GM12878 (cell line): ENCODE measurements around the gene TRAPPC2. TPM values are rescaled to one million over a fixed set of nuclear protein-coding genes. Genes with fewer than 3 reads are reported as not detected.

Experiments
- BCL11A ChIP-seq: IDR thresholded peaks from 2 replicates; pipeline ENCODE4 v1.6.1; 2011; ENCODE audit warnings: low read depth, low read length
- CEBPB ChIP-seq, 2 experiments: fragments of 150-350 bp in 1 of 2; IDR thresholded peaks; 2 replicates each; pipeline ENCODE4 v1.6.1; 2012 to 2014; ENCODE audit warnings: low read depth in 2 of 2, low read length in 2 of 2, borderline replicate concordance in 1 of 2, inconsistent platforms in 1 of 2
- CREB1 ChIP-seq: IDR thresholded peaks from 2 replicates; pipeline ENCODE4 v1.6.1; 2012; ENCODE audit warnings: low read depth, mild to moderate bottlenecking, inconsistent platforms
- EP300 ChIP-seq, 2 experiments: fragments of 150-350 bp in 1 of 2; IDR thresholded peaks; 2 replicates each; pipeline ENCODE4 v1.6.1; 2011 to 2012; ENCODE audit warnings: low read depth in 2 of 2, low read length in 2 of 2, borderline replicate concordance in 1 of 2, improper control_type of control experiment in 1 of 2, inconsistent platforms in 1 of 2; ENCODE audit not compliant: control insufficient read depth in 1 of 2
- FOS ChIP-seq: IDR thresholded peaks from 3 replicates; pipeline ENCODE4 v1.6.1; 2011; ENCODE audit warnings: borderline replicate concordance; ENCODE audit not compliant: insufficient read length; ENCODE audit errors: extremely low read depth
- FOXK2 ChIP-seq: fragments of 450-650 bp; IDR thresholded peaks from 2 replicates; pipeline ENCODE4 v1.6.1; 2017; ENCODE audit warnings: mild to moderate bottlenecking, moderate library complexity
- HDGF ChIP-seq: fragments of 450-650 bp; IDR thresholded peaks from 2 replicates; pipeline ENCODE4 v1.6.1; 2016; ENCODE audit warnings: antibody characterized with exemption
- IKZF2 ChIP-seq, 2 experiments: fragments of 450-650 bp; IDR thresholded peaks; 2 replicates each; pipeline ENCODE4 v1.6.1; 2017; ENCODE audit warnings: mild to moderate bottlenecking in 2 of 2, moderate library complexity in 2 of 2
- JUND ChIP-seq: IDR thresholded peaks from 2 replicates; pipeline ENCODE4 v1.6.1; 2012; ENCODE audit warnings: low read depth, mild to moderate bottlenecking, low read length, improper control_type of control experiment, moderate library complexity
- MTA2 ChIP-seq: fragments of 450-650 bp; IDR thresholded peaks from 2 replicates; pipeline ENCODE4 v1.6.1; 2016; ENCODE audit warnings: low read depth, mild to moderate bottlenecking, moderate library complexity
- MTA3 ChIP-seq: IDR thresholded peaks from 2 replicates; pipeline ENCODE4 v1.6.1; 2012; ENCODE audit warnings: low read length, inconsistent platforms, borderline replicate concordance
- NFXL1 ChIP-seq: fragments of 450-650 bp; IDR thresholded peaks from 2 replicates; pipeline ENCODE4 v1.6.1; 2017; ENCODE audit warnings: antibody characterized with exemption, mild to moderate bottlenecking, borderline replicate concordance
- POLR2A ChIP-seq: IDR thresholded peaks from 2 replicates; pipeline ENCODE4 v1.6.1; 2011; ENCODE audit warnings: low read depth, mild to moderate bottlenecking, low read length
- RBBP5 ChIP-seq: fragments of 200-600 bp; sonication (generic); conservative IDR thresholded peaks from 2 replicates; pipeline ENCODE4 v1.6.1; 2016
- SIN3A ChIP-seq: IDR thresholded peaks from 2 replicates; pipeline ENCODE4 v1.6.1; 2012; ENCODE audit warnings: low read depth, low read length, improper control_type of control experiment
- SMAD5 ChIP-seq: IDR thresholded peaks from 2 replicates; pipeline ENCODE4 v1.6.1; 2016; ENCODE audit warnings: antibody characterized with exemption, low read depth
- SMC3 ChIP-seq: IDR thresholded peaks from 2 replicates; pipeline ENCODE4 v1.6.1; 2011; ENCODE audit warnings: low read length, improper control_type of control experiment, borderline replicate concordance
- SUPT20H ChIP-seq: IDR thresholded peaks from 2 replicates; pipeline ENCODE4 v1.6.1; 2011; ENCODE audit warnings: low read depth, mild to moderate bottlenecking, low read length, moderate library complexity, borderline replicate concordance; ENCODE audit not compliant: control insufficient read depth
- TAF1 ChIP-seq: IDR thresholded peaks from 2 replicates; pipeline ENCODE4 v1.6.1; 2011; ENCODE audit warnings: mild to moderate bottlenecking, low read depth, low read length, borderline replicate concordance
- TBL1XR1 ChIP-seq: IDR thresholded peaks from 2 replicates; pipeline ENCODE4 v1.6.1; 2012; ENCODE audit warnings: low read depth, low read length, improper control_type of control experiment
- TCF3 ChIP-seq: IDR thresholded peaks from 2 replicates; pipeline ENCODE4 v1.6.1; 2012; ENCODE audit warnings: low read depth, mild to moderate bottlenecking, low read length, borderline replicate concordance; ENCODE audit not compliant: insufficient read depth
- ZNF207 ChIP-seq: fragments of 450-650 bp; IDR thresholded peaks from 2 replicates; pipeline ENCODE4 v1.6.1; 2014; ENCODE audit warnings: antibody characterized with exemption, mild to moderate bottlenecking, borderline replicate concordance
- ZNF24 ChIP-seq: fragments of 450-650 bp; IDR thresholded peaks from 2 replicates; pipeline ENCODE4 v1.6.1; 2017; ENCODE audit warnings: antibody characterized with exemption, mild to moderate bottlenecking
- ZNF384 ChIP-seq: IDR thresholded peaks from 2 replicates; pipeline ENCODE4 v1.6.1; 2012; ENCODE audit warnings: low read depth, mild to moderate bottlenecking, low read length, improper control_type of control experiment, borderline replicate concordance
- polyA plus RNA-seq, 11 experiments: library from polyadenylated mRNA; depleted of rRNA in 4 of 11; unstranded in 6 of 11; stranded (reverse) in 5 of 11; fragments of >200 nt; fragmentation: Nextera tagmentation in 4 of 11; fragmentation: Illumina TruSeq in 1 of 11; extraction: Ambion mirVana in 4 of 11; extraction: Trizol in 1 of 11; gene quantifications; 1 replicate in 1 of 11; 2 replicates in 10 of 11; pipeline versions ENCODE4 v1.2.1 to v1.2.3, GENCODE V29; 2011 to 2016; ENCODE audit warnings: inconsistent platforms in 2 of 11, missing spikeins in 2 of 11, low read depth in 1 of 11
- total RNA-seq, 4 experiments: library from RNA; depleted of rRNA in 3 of 4; stranded (reverse); fragments of >200 nt in 3 of 4; fragmentation: Illumina TruSeq in 1 of 4; extraction: Trizol in 1 of 4; gene quantifications; 2 replicates each; pipeline versions ENCODE4 v1.2.1 to v1.2.3, GENCODE V29; 2013 to 2021
- TF ChIP-seq, protein P1 (sequence below): IDR thresholded peaks from 2 replicates; pipeline ENCODE4 v1.6.1; 2012; ENCODE audit warnings: mild to moderate bottlenecking, low read depth, low read length
- TF ChIP-seq, protein P2 (sequence below): IDR thresholded peaks from 2 replicates; pipeline ENCODE4 v1.6.1; 2012; ENCODE audit warnings: low read depth, low read length, improper control_type of control experiment
- TF ChIP-seq, protein P3 (sequence below): IDR thresholded peaks from 2 replicates; pipeline ENCODE4 v1.6.1; 2012; ENCODE audit warnings: low read depth, low read length, improper control_type of control experiment

Gene TRAPPC2
- total and polyA plus RNA-seq, 10 of the 15 experiments (the other 5 are each of a cell fraction or from before 2014, with no cell fraction given) = 12.4 to 28.4 (median 21.3) TPM

DNA sequence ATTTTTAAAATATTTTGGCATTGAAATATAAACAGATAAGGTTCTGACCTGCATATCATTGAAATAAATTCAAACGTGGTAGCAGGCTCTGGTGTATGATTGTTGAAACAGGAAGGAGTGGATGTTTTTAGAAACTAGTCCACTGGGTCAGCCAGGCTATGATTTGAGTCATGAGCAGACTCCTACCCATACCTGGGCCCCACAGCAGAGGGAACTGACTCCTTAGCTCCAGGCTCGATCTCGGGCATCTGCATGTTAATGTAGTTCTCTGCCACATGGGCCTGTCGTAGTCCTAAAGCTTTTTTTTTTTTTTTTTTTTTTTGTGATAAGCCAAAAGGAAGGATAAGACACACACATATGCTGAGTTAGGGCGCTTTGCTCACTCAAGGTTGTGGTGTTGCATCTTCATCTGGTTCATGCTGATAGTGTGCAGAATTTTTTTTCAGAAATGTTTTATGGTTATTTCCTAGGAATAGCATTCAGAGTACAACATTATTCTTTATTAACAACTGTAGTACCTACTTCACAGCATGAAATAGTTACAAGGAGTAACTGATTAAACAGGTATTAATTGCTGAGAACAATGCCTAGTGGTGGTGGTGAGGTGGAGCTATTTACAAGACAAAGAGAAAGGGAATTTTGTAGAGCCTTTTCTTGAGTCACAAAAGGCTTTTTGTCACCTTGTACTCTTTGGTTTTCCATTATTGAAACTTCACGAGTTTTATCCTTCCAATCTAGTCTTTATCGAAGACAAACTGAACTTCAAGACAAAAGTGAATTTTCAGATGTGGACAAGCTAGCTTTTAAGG, 27.4 kb upstream of the TRAPPC2 start (continued):
- TF ChIP-seq FOS (no peak), EP300 (IDR thresholded peaks at IDR 0.05; ENCODE audit: borderline replicate concordance in 1 of 2, control insufficient read depth in 1 of 2, low read depth in 2 of 2, low read length in 2 of 2) (peak in 1 of 2 experiments; percentile 41; a peak in 1 of 4 replicates), IKZF2 (IDR thresholded peaks at IDR 0.05) (peak; percentile 38 to 39), CEBPB (IDR thresholded peaks at IDR 0.05; ENCODE audit: borderline replicate concordance in 1 of 2, low read depth in 2 of 2, low read length in 2 of 2) (no peak), TCF3 (no peak), SMC3 (peak; percentile 12; the same call in 1 of the 2 replicates), CREB1 (no peak), SUPT20H (no peak), JUND (no peak), TAF1 (no peak), MTA3 (peak; percentile 45; the same call in 1 of the 2 replicates), SMAD5 (no peak), ZNF24 (no peak), POLR2A (no peak), BCL11A (peak; percentile 60; the same call in 1 of the 2 replicates), SIN3A (no peak), ZNF384 (peak; percentile 66; the same call in 1 of the 2 replicates), MTA2 (no peak), FOXK2 (no peak), RBBP5 (no peak), TBL1XR1 (no peak), NFXL1 (no peak), HDGF (peak; percentile 29; the same call in 1 of the 2 replicates), ZNF207 (no peak)
- TF ChIP-seq, protein P1, sequence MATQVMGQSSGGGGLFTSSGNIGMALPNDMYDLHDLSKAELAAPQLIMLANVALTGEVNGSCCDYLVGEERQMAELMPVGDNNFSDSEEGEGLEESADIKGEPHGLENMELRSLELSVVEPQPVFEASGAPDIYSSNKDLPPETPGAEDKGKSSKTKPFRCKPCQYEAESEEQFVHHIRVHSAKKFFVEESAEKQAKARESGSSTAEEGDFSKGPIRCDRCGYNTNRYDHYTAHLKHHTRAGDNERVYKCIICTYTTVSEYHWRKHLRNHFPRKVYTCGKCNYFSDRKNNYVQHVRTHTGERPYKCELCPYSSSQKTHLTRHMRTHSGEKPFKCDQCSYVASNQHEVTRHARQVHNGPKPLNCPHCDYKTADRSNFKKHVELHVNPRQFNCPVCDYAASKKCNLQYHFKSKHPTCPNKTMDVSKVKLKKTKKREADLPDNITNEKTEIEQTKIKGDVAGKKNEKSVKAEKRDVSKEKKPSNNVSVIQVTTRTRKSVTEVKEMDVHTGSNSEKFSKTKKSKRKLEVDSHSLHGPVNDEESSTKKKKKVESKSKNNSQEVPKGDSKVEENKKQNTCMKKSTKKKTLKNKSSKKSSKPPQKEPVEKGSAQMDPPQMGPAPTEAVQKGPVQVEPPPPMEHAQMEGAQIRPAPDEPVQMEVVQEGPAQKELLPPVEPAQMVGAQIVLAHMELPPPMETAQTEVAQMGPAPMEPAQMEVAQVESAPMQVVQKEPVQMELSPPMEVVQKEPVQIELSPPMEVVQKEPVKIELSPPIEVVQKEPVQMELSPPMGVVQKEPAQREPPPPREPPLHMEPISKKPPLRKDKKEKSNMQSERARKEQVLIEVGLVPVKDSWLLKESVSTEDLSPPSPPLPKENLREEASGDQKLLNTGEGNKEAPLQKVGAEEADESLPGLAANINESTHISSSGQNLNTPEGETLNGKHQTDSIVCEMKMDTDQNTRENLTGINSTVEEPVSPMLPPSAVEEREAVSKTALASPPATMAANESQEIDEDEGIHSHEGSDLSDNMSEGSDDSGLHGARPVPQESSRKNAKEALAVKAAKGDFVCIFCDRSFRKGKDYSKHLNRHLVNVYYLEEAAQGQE = no peak
- TF ChIP-seq, protein P2, sequence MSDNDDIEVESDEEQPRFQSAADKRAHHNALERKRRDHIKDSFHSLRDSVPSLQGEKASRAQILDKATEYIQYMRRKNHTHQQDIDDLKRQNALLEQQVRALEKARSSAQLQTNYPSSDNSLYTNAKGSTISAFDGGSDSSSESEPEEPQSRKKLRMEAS = no peak
- TF ChIP-seq, protein P3, sequence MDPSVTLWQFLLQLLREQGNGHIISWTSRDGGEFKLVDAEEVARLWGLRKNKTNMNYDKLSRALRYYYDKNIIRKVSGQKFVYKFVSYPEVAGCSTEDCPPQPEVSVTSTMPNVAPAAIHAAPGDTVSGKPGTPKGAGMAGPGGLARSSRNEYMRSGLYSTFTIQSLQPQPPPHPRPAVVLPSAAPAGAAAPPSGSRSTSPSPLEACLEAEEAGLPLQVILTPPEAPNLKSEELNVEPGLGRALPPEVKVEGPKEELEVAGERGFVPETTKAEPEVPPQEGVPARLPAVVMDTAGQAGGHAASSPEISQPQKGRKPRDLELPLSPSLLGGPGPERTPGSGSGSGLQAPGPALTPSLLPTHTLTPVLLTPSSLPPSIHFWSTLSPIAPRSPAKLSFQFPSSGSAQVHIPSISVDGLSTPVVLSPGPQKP = no peak
